NCI-H2107 treated with DMSO at 0.1 percent for 48 hours (cell line): ENCODE measurements around the gene SSR3.
"Not testable (repeated sequence)": the region's sequence is repeated elsewhere in the genome, so short reads cannot be mapped to it uniquely, and the experiment has no call there.

Experiments
- DNase-seq: peaks from one replicate; lab custom pipeline; 2025; ENCODE audit not compliant: unreplicated experiment; lab: John Stamatoyannopoulos, UW

The SSR3 gene

DNA sequence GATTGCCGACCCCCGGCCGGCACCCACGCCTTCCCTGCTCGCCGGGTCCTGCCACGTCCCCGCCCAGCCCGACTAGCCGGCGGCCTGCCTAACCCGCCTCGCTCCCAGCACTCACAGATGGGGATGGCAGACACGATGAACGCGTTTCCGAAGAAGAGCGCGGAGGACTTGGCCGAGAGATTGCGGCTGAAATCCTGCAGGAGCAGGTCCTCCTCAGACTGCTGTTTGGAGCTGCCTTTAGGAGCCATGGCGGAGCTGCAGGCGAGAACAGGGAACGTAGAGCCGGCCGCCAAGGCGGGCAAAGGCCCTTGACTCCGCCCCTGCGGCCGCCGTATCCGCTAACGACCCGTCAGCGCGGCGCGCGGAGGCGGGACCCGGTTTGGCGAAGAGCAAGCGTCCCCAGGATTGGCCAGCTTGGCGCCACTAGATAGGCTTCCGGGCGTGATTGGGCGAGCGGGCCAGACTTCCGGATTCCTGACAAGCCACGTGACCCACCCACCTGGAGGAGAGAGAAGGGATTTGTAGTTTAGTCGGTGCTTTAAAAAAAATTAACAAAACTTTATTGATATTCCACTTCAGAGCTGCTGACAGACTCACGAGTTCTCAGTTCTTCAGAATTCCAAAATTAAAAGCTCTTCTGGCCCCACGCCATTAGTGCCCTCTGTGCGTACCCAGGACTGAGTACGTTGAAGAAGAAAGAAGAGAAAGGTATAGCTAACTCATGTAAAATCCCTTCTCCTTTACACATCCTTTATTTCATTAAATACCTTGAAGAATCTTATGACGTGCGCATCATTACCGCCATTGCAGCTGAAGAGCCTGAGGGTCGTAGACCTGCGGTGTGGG is at the start of gene SSR3:
SSR3 (minus strand) TSS at position 276 of the 846 bp plus-strand sequence; CDS start at position 248, 28 bp downstream.
- DNase-seq: peak; percentile 100

DNA sequence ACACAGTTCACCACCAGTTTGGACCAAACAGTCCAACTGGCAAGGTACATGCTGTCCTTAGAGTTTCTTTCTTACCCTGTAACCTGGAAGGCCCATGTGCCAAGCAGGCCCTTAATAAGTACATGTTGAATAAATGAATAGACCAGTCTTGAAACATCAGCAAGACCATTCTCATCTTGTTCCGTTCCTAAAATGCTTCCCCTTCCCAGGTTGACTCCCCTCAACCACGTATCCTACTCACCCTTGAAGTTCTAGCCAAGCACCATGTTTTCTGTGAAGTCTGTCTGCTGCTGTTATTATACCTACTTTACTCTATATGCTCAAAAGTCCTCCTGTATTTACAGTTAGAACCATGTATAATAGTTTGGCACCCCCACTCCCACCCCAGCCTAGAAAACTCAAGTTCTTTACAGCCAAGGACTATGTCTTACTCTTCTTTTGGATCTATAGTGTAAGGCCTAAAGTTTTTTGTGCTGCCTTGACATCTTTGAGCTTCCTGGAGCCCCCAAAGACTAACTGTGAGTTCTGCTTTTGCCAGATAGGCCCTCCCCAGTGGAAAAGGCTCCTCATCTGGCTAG is 49.2 kb upstream of the SSR3 start:
- DNase-seq: no peak

DNA sequence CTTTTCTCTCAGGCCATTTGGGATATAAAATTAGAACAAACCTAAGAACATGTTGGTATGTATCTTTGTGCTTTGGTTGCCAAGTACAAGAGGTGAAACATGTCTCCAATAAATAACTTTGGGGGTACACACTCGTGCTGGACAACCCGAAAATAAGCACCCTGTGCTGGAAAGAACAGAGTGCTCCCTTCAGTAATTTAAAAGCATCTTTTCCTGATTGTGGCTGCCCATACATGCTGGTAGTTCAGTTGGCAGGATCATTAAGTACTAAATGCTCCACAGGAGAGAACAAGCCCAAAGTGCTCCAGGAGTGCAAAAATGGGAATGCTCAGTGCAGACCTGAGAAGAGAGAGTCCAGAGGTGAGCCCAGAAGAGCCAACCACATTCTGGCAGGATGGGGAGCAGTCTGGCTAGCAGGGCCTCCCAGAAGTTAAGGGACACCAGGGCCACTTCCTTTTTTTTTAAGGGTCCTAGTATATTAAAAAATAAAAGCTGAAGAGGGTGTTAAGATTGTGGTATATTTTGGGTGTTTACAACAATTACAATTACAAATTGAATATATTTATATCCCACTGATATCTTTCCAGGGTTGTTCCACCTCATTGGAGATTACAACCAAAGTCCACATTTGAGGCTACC is 48.6 kb upstream of the SSR3 start:
- no peak for DNase-seq

DNA sequence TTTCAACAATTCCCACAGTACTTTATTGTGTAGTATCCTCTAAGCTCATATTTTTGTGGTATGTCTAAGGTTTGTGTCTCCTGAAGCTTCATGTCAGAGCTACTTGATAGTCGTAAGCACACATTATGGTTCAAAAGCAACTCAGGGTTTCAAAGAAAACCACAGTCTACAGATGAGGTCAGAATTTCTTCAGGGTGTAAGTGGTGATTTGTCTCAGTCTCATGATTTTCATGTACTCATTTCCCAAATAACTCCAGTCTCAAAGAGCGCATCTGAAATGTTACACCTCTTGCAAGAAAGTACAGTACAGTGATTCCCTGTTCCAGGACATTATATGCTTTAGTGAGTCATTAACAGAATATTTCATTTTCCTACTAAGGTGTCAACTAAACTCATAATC is 47.5 kb upstream of the SSR3 start:
- DNase-seq: no peak

DNA sequence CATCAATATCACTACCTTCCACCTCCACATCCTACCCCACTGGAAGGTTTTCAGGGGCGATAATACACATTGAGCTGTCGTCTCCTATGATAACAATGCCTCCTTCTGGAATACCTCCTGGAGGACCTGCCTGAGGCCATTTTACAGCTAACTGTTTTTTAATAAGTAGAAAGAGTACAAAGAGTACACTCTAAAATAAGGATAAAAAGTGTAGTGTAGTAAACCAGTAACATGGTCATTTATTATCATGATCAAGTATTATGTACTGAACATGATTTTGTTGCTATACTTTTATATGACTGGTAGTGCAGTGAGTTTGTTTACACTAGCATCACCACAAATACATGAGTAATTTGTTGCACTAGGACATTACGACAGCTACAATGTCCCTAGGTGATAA is 46.6 kb upstream of the SSR3 start:
- no peak for DNase-seq

DNA sequence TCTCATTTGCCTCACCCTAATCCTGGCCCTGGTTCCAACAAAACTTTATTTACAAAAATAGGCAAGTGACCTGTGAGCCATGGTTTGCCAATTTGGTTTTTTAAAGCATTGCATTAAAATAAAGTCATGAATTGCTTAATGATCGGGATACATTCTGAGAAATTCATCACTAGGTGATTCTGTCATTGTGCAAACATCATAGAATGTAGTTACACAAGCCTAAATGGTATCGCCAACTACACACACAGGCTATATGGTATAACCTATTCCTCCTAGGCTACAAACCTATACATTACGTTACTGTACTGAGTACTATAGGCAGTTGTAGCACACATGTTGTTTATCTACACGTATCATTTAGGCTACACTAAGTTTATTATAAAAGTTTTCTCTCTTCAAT is 45.9 kb upstream of the SSR3 start:
- DNase-seq: no peak

DNA sequence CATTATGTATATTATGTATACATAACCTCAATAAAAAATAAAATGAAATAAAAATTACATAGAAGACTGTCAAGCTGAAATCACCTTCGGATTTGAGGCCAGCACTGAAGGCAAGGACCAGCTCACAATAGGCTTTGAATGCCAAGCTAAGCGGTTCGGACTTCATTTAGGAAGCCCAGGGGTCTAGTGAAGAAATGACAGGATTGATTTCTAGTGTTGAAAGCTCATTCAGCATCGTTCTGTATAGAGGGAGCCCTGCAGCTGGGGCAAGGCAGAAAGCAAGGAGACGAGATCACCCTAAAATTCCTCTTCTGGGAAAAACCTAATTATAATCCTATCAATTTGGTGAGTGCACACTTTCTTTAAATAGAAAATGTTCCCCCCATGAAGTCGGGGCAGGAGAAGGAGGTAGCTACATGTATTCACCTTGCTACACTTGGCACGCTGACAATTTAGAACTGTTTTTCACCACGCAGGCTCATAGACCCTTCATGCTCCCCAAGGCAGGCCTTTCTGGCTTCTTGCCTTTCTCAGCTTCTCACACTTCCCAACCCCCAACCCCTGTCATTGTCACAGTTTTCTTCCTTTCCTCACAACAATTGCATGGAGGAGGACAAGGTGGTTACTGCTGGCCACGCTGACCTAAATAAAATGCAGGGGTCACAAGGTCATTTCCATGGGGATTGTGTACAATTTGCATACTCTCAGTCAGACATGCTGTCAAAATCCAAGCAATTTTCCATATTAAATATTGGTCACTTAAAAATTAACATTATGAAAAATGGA is 44.4 kb upstream of the SSR3 start:
- DNase-seq: no peak

DNA sequence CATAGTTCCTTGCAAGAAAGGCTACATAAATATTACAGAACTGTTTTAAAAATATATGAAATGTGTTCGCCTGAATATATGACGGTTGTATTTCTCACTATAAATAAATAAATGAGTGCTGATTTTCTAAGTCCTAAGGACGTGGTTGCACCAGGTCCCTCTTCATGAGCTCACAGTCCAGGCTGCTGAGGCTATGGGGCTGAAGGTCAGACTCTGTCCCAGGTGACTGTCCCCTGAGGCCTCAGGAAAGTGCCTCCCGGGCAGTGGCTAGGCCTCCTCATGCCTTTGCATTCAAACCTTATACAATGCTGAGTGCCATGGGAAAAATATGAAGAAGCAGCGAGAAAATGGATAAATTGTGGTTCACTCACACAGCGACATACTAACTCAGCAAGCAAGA is 43.5 kb upstream of the SSR3 start:
- DNase-seq: no peak

DNA sequence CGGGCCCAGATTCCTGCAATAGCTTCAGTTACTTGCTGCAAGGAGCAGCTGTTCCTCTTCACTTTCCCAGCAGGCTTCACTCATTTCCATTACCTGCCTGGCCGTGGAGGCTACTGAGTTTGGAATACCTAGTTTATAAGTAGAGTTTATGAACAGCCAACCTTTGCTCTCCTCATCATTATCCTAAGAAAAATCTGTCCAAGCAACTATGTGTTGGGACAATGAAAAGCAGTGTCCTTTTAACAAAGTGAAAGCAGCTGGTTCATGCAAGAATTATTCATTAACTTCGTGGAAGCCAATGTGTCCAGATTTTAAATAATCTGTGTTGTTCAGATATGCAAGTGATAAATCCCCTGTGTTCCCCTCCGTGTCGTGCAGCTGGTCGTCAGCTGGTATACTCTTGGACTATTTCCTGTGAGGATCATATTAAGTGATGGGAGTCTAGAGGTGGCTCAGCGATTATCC is 39.3 kb upstream of the SSR3 start:
- DNase-seq: no peak

DNA sequence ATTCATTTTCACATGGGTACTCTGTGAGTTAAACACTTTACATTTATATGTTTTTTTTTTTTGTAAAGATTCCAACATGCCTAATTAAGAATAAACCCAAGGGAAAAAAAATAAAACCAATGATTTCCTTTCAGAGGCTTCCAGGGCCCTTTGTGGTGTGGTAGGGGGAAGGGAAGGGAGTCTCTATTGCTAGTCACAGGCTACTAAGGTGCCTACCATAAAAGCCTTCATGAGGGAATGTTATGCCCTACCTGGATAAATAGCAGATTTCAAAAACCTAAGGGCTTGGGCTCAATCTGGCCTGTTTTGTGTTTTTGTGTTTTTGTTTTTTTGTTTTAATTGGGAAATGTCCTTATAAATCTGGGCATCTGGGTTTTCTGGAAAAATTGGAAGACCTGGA is 38.9 kb upstream of the SSR3 start:
- no peak for DNase-seq

DNA sequence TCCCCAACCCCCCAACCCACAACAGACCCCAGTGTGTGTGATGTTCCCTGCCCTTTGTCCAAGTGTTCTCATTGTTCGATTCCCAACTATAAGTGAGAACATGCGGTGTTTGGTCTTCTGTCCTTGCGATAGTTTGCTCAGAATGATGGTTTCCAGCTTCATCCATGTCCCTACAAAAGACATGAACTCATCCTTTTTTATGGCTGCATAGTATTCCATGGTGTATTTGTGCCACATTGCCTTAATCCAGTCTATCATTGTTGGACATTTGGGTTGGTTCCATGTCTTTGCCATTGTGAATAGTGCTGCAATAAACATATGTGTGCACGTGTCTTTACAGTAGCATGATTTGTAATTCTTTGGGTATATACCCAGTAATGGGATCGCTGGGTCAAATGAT is 34.9 kb upstream of the SSR3 start:
- not testable (repeated sequence) for DNase-seq

DNA sequence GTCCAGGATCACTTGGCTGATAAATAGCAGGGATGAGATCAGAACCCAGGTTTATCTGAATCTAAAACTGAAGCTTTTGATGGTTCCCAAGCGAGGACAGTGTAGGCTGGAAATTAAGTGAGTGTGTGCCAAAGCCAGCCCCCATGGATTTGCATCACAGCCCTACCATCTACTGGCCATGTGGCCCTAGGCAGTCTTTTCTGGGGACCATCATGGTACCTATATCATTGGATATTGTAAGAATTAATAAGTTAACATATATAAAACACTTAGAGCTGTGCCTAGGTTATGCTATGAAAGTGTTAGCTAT is 32.8 kb upstream of the SSR3 start:
- DNase-seq: no peak

DNA sequence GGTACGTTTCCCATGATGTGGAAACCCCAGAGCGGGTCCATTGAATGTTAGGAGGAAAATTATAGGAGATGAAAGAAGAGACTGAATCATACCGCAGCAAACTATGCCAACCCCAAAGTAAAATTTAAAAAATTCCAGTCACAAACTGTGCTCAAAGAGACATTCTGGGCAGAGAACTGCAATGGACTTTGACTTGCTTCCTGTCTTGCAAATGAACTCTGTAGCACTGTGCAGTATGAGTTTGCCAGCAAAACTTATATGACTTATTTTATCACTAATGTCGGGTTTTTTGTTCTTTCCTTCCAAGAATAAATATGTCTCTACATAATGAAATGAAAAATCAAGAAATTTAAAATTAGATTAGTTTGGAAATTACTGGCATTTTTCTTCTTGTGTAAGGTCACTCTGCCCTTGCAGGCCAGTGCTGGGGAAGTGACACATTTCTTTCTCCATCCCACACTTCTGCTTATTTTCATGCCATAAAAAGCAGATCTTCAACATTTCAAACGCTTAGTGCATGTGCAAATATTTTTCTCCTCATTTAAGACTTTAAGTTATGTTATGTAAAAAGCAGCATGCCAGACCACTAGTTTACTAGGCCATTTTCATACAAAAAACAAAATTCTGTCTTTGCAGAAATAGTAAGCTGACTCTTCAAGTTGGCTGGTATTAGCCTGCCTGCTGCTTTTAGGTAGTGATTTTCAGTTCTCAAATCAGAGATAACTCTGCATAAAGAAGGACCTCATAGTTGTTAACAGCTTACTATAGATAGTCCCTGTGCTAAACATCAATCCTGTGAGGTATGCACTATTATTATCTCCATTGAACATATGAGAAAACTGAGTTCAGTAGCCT is 32.2 kb upstream of the SSR3 start:
- no peak for DNase-seq

DNA sequence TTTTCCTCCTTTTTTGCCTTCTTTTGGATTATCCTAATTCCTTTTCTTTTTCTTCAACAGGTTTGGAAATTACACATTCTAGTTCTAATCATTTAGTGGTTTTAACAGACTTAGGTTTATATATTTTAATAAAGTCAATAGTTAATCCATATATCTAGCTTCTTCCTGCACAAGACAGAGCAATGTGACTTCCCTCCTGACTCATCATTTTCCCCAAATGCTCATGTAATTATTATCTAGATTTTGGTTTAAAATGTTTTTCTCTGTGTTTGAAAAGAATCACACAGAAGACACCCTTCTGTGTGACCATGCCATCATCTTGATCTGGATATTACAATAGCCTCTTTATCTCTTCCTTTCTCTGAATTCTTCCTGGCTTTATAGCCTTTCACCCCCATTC is 28.6 kb upstream of the SSR3 start:
- DNase-seq: no peak

DNA sequence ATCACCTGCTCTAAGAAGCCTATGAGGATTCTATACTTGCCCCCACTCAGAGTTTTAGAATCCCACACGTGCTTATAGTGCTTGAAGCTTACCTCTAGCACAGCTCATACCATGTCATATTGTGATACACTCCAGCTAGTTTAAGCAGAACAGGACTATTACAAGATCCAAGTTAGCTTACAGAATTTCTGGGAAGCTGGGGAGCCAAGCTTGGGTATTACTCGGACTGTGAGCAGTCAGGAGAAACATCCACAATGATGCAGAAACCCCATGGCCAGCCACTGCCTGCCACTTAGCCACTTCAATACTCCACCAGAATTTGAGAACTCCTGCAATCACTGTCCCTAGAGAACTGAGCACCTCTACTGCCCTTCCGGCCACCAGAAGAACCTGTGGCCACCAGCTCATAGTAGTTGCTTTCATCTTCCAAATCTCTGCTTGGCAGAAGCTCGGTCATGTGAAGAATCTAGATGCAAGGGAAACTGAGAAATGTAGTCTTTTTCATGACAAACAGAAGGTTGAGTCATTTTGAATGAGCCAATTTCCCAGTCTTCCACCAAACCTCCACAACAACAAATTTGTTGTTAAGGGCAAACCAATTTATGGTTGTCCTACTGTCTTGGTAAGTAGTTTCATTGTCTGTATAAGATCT is 27.7 kb upstream of the SSR3 start:
- DNase-seq: no peak

DNA sequence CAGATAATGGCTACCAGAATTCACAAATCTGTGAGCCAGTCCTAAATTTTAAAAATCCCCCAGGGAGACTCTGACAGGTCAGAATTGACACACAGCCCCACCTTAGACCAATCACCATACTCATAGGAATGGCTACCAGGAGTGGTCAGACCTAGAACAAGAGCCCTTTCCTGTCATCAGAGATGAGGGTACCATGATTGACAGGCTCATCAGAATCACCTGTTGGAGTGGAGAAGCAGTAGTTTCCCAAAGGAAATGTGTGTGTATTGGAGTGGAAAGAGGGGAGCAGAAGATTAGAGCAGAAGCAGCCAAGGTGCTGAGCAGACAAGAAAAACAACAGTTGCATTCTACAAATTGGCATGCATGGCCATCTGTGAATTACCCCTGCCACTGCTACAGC is 27.0 kb upstream of the SSR3 start:
- no peak for DNase-seq

DNA sequence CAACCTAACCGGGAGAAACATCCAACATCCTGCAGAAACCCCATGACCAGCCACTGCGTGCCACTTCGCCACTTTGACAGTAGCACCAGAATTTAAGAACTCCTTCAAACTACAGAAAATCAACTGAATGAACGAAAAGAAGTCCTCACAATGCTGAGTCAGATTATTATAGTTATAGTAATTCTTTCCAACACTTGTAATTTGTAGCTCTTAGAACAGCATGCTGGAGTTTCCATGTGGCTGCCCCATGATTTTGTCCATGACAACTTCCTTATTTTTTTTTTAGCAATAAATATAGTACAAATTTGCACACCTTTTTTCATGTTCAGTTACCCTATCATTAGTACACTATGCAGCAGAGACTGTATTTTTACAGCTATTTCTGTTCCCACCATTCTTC is 26.1 kb upstream of the SSR3 start:
- no peak for DNase-seq

DNA sequence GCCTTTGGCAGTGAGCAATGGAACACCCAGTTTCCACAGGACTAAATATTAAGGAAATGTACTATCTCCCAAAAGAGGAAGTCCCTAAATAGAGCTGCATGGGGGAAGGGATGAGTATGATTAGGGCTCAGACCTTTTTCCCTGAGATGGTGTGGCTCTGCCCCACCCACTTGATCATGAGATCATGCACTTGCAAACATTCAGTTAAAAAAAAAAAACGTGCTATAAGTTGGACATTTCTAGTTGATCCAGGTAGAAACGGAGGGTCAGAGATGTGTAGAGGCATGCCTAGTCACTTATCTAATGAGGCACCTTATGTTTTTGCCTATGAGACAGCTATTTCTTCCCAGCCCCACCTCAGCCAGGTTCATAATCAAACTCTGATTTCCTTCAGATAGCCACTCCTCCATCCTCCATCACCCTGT is 24.5 kb upstream of the SSR3 start:
- DNase-seq: no peak

DNA sequence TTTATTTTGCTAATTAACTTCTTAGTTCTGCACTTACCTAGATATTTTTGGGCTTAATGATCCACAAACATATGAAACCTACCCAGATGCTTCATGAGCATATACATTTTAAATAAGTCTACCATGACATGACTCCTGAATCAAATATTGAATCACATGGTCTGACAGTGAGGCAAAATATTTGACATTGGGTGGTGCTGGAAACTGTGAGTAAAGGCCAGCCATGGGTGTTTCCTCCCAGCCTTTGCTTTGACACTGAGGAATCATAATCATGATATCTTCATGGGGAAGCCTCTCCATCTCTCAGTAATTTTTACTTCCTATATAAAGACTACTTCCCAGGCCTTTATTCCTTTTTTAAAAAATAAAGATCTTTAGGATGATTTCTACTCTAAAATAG is 22.8 kb upstream of the SSR3 start:
- no peak for DNase-seq

DNA sequence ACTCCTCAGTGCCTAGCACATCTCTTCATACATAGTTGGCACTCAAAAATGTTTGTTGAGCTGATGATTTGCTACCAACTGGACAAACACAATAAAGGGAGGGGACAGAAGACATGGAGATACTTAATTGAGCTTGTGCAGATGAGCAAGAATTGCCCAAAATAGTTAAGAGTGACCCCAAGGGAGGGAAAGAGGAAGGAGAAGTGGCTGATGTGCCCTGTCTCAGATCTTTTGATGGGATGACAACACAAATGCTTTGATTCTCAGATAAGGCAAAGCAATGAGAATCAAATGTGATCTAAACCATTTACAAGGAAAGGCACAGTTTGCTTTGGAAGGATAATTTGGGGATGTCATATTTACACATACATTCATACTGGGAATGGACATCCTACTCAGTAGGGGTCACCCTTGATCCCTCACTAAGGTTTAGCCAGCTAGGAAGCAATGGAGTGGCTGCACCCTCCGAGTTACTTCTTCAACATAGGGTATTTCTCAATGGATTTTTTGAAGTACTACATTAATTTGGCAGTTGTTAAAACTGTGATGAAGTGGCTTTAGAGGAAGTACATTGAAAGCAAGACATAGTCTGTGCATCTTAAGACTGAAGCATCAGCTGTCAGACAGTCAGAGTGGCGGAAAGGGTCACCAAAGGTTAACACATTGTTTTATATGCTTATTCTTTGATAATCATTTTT is 21.9 kb upstream of the SSR3 start:
- no peak for DNase-seq
